DMS153 (cell line): Measurements from ENCODE around the gene ZNF672.

Source experiments
- DNase-seq: peaks from one replicate; lab custom pipeline; 2025; lab: John Stamatoyannopoulos, UW

The ZNF672 gene

GRCh38 chr1:248834343-248834940 is 3.6 kb upstream of the ZNF672 start:
- DNase-seq, result no peak

- DNase-seq, result peak; percentile 53
These were observed 811 bp upstream of the ZNF672 start for GRCh38 chr1:248837045-248837780.

- peak; percentile 86 for DNase-seq
These were observed 538 bp downstream of the ZNF672 start for GRCh38 chr1:248838357-248839167.

GRCh38 chr1:248839168-248839555 is 1.1 kb downstream of the ZNF672 start:
- no peak for DNase-seq

GRCh38 chr1:248840946-248841345 is 2.9 kb downstream of the ZNF672 start:
- DNase-seq, result no peak

GRCh38 chr1:248841702-248842395 is 3.8 kb downstream of the ZNF672 start:
- no peak for DNase-seq

GRCh38 chr1:248842781-248843331 is 4.8 kb downstream of the ZNF672 start:
- DNase-seq, result no peak

- DNase-seq, result no peak
These were observed 5.7 kb downstream of the ZNF672 start for GRCh38 chr1:248843687-248844086.

- no peak for DNase-seq
These were observed 6.5 kb downstream of the ZNF672 start for GRCh38 chr1:248844526-248844925.

GRCh38 chr1:248847181-248847955 is 9.3 kb downstream of the ZNF672 start:
- DNase-seq, result no peak

- DNase-seq, result no peak
These were observed 10.0 kb downstream of the ZNF672 start for GRCh38 chr1:248847956-248848561.

GRCh38 chr1:248848602-248849001 is 10.6 kb downstream of the ZNF672 start:
- no peak for DNase-seq

- DNase-seq, result no peak
These were observed 11.1 kb downstream of the ZNF672 start for GRCh38 chr1:248849152-248849551.

GRCh38 chr1:248849637-248850036 is 11.6 kb downstream of the ZNF672 start:
- no peak for DNase-seq

GRCh38 chr1:248850124-248850523 is 12.1 kb downstream of the ZNF672 start:
- DNase-seq, result no peak

GRCh38 chr1:248850536-248851251 is 12.7 kb downstream of the ZNF672 start:
- no peak for DNase-seq

- no peak for DNase-seq
These were observed 13.4 kb downstream of the ZNF672 start for GRCh38 chr1:248851390-248851789.

GRCh38 chr1:248852481-248853405 is 14.7 kb downstream of the ZNF672 start:
- no peak for DNase-seq
